Frontal cortex (tissue), 4 donors: Measurements from ENCODE around the gene CFAP126. TPM values are rescaled to one million over a fixed set of nuclear protein-coding genes. Genes with fewer than 3 reads are reported as not detected.
"Not testable (repeated sequence)": the region's sequence is repeated elsewhere in the genome, so short reads cannot be mapped to it uniquely, and the experiment has no call there.

Source experiments
- DNase-seq, 2 donors: peaks; one replicate each; pipeline ENCODE4 v3.0.0; 2012; ENCODE audit warnings: low spot score in 2 of 2
- FAIRE-seq: peaks from 2 replicates; lab custom pipeline; 2012; peaks lifted over from hg19 to GRCh38; lab: Jason Lieb, UNC
- total RNA-seq: library from RNA; depleted of rRNA; stranded (reverse); fragments of >200 nt; gene quantifications from one replicate; pipeline ENCODE4 v1.2.3, GENCODE V29; 2014
- donor health status: control.
- donor health status: control.
- donor health status: control.

CFAP126 gene
- not detected for total RNA-seq

- FAIRE-seq (peak; percentile 17), DNase-seq (peak; percentile 67 to 81)
Measured at GRCh38 chr1:161367684-161368400, at the start of gene CFAP126. TSS of gene CFAP126 (minus strand) at chr1:161367876. CDS start at chr1:161367868, 8 bp downstream.

- not testable (repeated sequence) for FAIRE-seq, DNase-seq
Measured at GRCh38 chr1:161413050-161413449, 45.4 kb upstream of the CFAP126 start.

- FAIRE-seq: not testable (repeated sequence)
Measured at GRCh38 chr1:161410636-161410970, 42.9 kb upstream of the CFAP126 start.

GRCh38 chr1:161409848-161410635 lies 42.4 kb upstream of the CFAP126 start:
- DNase-seq: not testable (repeated sequence)

More at GRCh38 chr1:161410636-161410970, 42.9 kb upstream of the CFAP126 start:
- DNase-seq: not testable (repeated sequence)

GRCh38 chr1:161408429-161409052 lies 40.9 kb upstream of the CFAP126 start:
- FAIRE-seq (no peak), DNase-seq (no peak)

More at GRCh38 chr1:161409848-161410635, 42.4 kb upstream of the CFAP126 start:
- not testable (repeated sequence) for FAIRE-seq

GRCh38 chr1:161407451-161407985 lies 39.8 kb upstream of the CFAP126 start:
- no peak for DNase-seq
- FAIRE-seq: no peak

- not testable (repeated sequence) for DNase-seq, FAIRE-seq
Measured at GRCh38 chr1:161406551-161406950, 38.9 kb upstream of the CFAP126 start.

- no peak for FAIRE-seq
- DNase-seq: no peak
Measured at GRCh38 chr1:161404051-161404597, 36.4 kb upstream of the CFAP126 start.

GRCh38 chr1:161402446-161402845 lies 34.8 kb upstream of the CFAP126 start:
- DNase-seq (no peak), FAIRE-seq (no peak)

GRCh38 chr1:161399257-161399998 lies 31.8 kb upstream of the CFAP126 start:
- DNase-seq (peak; percentile 82 to 84), FAIRE-seq (no peak)

- FAIRE-seq: no peak
- DNase-seq: no peak
Measured at GRCh38 chr1:161398900-161399256, 31.2 kb upstream of the CFAP126 start.

GRCh38 chr1:161397038-161397437 lies 29.4 kb upstream of the CFAP126 start:
- FAIRE-seq, DNase-seq: not testable (repeated sequence)

- DNase-seq (no peak), FAIRE-seq (no peak)
Measured at GRCh38 chr1:161393151-161393550, 25.5 kb upstream of the CFAP126 start.

- DNase-seq: no peak
- FAIRE-seq: no peak
Measured at GRCh38 chr1:161391611-161392010, 23.9 kb upstream of the CFAP126 start.

GRCh38 chr1:161391136-161391535 lies 23.5 kb upstream of the CFAP126 start:
- not testable (repeated sequence) for DNase-seq, FAIRE-seq

GRCh38 chr1:161390559-161390858 lies 22.8 kb upstream of the CFAP126 start:
- DNase-seq: no peak
- no peak for FAIRE-seq

GRCh38 chr1:161389691-161390558 lies 22.2 kb upstream of the CFAP126 start:
- no peak for FAIRE-seq

GRCh38 chr1:161389158-161389557 lies 21.5 kb upstream of the CFAP126 start:
- DNase-seq, FAIRE-seq: not testable (repeated sequence)

More at GRCh38 chr1:161389691-161390558, 22.2 kb upstream of the CFAP126 start:
- DNase-seq: peak; percentile 84 to 93
